Measurements from ENCODE around the gene SLC29A3.

GRCh38 chr10:71283410-71283809 is 35.6 kb upstream of the SLC29A3 start:
- no peak for TF ChIP-seq ZNF274 (IDR thresholded peaks at IDR 0.05; ENCODE audit: low read depth, low read length)
- no peak for TF ChIP-seq YY1 (IDR thresholded peaks at IDR 0.05; ENCODE audit: insufficient read depth, insufficient read length)
- no peak for TF ChIP-seq SUZ12 (IDR thresholded peaks at IDR 0.05; ENCODE audit: extremely low read depth, insufficient read depth, insufficient read length)
